MM.1S (cell line): ENCODE data around the gene ARHGAP26.

Experiments used
- EZH2 ChIP-seq: fragments of 300-600 bp; sonication (generic); optimal IDR thresholded peaks from 2 replicates; pipeline ENCODE3; 2017; ENCODE audit warnings: low read depth, mild to moderate bottlenecking, antibody characterized with exemption, low read length, mixed read lengths
- TF ChIP-seq, protein P1 (sequence below): fragments of 300-600 bp; sonication (generic); IDR thresholded peaks from 2 replicates; pipeline ENCODE4 v1.5.1; 2016; ENCODE audit warnings: antibody characterized with exemption, low read length, mixed read lengths

- TF ChIP-seq, protein P1, sequence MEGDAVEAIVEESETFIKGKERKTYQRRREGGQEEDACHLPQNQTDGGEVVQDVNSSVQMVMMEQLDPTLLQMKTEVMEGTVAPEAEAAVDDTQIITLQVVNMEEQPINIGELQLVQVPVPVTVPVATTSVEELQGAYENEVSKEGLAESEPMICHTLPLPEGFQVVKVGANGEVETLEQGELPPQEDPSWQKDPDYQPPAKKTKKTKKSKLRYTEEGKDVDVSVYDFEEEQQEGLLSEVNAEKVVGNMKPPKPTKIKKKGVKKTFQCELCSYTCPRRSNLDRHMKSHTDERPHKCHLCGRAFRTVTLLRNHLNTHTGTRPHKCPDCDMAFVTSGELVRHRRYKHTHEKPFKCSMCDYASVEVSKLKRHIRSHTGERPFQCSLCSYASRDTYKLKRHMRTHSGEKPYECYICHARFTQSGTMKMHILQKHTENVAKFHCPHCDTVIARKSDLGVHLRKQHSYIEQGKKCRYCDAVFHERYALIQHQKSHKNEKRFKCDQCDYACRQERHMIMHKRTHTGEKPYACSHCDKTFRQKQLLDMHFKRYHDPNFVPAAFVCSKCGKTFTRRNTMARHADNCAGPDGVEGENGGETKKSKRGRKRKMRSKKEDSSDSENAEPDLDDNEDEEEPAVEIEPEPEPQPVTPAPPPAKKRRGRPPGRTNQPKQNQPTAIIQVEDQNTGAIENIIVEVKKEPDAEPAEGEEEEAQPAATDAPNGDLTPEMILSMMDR = no peak
- no peak for TF ChIP-seq EZH2
These were observed 24.4 kb downstream of the ARHGAP26 start for GRCh38 chr5:142794537-142794936.
